Mononuclear cell (primary cell): ENCODE measurements around the gene MAFF. TPM values are rescaled to one million over a fixed set of nuclear protein-coding genes. Genes with fewer than 3 reads are reported as not detected.
"Not testable (repeated sequence)": the region's sequence is repeated elsewhere in the genome, so short reads cannot be mapped to it uniquely, and the experiment has no call there.

Experiments
- H3K27me3 ChIP-seq: 2 replicates; pipeline ENCODE4 v1.6.0; 2011; ENCODE audit warnings: low read length, control low read depth; ENCODE audit not compliant: insufficient read depth
- H3K4me1 ChIP-seq: 2 replicates; pipeline ENCODE4 v1.5.1; 2011; ENCODE audit warnings: mild to moderate bottlenecking, low read length, control low read depth; ENCODE audit not compliant: insufficient read depth
- H3K4me3 ChIP-seq: 2 replicates; pipeline ENCODE4 v1.5.1; 2011; ENCODE audit warnings: mild to moderate bottlenecking, low read length, moderate library complexity
- H3K9me3 ChIP-seq: 2 replicates; pipeline ENCODE4 v1.5.1; 2011; ENCODE audit warnings: low read depth, mild to moderate bottlenecking, control low read depth, low read length
- total RNA-seq: library from RNA; depleted of rRNA; stranded (reverse); fragments of >200 nt; gene quantifications from one replicate; pipeline ENCODE4 v1.2.3, GENCODE V29; 2012

MAFF gene
- total RNA-seq, 1 donor, result 37.3 TPM

DNA sequence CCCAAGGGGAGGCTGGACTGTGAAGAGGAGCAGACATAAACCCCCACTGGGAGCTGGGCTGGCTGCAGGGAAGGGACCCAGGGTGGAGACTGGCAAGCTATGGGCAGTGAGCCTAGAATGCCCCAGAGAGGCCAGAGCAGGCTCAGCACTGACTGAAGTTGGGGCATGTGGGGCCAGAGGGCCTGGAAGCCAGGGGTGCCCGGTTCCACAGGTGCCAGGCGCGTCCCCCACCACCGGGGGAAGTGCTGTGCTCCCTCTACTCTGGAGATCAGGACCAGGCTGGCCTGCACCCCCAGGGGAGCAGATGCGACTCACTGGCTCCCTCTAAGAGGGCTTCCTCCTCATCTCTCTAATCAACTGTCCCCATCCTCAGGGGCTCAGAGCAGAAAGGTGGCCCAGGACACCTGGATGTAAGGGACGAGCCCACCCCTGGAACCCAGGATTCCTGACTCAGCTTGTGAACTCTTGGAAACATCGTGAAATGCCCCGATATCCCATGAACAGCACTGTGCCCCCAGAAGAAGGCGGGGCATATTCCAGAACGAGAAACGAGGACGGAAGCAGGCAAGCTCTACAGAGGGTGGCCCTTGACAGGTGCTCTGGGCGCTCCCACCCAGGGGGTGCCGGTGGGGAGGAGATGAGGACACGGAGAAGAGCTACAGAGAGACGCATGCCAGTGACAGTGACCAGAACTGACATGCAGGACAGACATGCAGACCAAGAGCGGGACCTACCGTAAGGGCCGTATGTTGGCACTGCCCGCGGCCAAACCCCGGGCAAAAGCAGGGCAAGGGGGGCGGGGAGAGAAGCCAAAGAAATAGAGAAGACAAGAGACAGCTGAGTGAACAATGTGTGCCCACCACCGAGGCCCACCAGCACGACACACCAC, 20.4 kb downstream of the MAFF start:
- H3K4me1 ChIP-seq, result peaks cover 19% of the 10 kb centered on the region
- no peak overlapping the region for H3K4me3 ChIP-seq
- H3K9me3 ChIP-seq, result no peaks in the 10 kb centered on the region
- H3K27me3 ChIP-seq, result no peaks in the 10 kb centered on the region

DNA sequence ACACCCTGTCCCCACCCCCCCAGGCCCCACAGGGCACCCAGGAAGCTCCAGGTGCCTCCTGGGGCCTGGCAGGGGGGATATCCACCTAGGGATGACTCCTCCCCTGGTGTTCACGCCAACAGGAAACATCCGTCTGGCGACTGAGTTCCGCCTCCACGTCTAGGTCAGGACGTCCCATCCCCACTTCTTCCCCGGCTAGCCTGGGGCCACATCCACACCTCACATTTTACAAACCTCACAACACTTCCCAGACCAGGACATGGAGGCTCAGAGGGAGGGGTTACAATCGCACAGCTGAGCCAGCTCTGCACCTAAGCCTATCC, 21.0 kb downstream of the MAFF start:
- no peaks in the 10 kb centered on the region for H3K27me3 ChIP-seq
- H3K9me3 ChIP-seq, result no peaks in the 10 kb centered on the region
- no peak overlapping the region for H3K4me3 ChIP-seq
- H3K4me1 ChIP-seq, result peaks cover 19% of the 10 kb centered on the region

DNA sequence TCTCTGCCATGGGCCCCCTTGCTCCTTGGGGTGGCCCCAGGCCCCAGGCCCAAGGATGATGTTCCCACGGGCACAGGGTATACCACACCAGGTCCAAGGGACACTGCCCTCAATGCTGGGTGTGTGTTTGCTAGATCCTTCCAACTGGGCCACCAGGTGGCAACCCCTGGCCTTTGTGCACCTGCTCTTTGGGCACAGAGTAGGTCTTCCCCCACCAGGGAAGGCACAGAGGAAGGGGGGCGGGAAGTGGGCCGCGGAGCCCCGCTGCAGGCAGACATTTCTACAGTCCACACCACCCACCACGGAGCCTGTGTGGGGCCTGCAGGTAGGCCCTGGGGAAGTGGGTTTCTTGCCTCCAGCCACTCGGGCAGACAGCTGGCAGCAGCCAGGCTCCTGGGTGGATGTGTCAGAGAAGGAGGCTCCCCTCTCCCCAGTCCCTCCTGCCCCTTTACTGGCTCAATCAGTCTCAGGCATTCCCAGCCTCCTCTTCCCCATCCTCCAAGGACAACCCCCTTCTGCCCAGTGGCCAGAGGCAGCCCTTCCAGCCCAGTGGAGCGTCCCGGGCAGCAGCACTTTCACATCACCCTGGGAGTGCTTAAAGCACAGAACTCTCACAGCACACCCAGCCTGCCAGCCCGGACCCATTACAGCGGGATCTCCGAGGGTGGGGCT, 21.6 kb downstream of the MAFF start:
- no peak overlapping the region for H3K4me3 ChIP-seq
- peaks cover 18% of the 10 kb centered on the region for H3K4me1 ChIP-seq
- H3K27me3 ChIP-seq, result no peaks in the 10 kb centered on the region
- H3K9me3 ChIP-seq, result no peaks in the 10 kb centered on the region

DNA sequence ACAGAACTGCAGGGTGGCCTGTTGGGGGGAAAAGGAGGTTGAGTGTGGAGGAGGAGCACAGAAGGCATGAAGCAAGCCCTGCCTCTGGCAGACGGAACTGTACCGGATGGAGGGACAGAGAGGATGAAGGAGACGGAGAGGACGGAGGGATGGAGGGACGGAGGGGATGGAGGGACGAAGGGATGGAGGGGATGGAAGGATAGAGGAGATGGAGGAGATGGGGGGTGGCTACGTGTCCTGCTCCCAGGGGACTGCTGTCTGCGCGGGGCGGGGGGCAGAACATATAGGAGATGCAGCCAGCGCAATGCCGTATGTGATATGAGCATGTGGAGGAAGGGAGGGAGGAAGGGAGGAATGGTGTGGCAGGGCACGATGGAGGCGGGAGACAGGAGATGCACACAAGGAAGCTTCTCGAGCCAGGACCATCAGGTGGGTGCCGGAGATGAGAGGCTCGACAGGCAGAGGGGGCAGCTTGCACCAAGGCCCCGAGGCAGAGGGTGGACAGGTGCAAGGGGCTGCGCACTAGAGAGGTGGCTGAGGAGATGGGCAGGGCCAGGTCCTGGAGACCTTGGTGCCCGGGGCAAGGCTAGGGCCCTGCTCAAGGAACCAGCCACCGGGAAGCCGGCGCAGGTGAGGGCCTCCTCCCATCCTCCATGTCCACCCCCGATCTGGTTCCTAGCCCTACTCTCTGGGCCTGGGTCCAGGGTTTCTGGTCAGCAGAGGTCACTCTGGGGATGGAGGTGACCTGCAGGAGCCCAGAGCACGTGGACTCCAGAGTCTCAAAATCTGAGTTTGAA, 25.3 kb downstream of the MAFF start:
- H3K4me3 ChIP-seq, result no peak overlapping the region
- H3K27me3 ChIP-seq, result no peaks in the 10 kb centered on the region
- H3K9me3 ChIP-seq, result no peaks in the 10 kb centered on the region
- peaks cover 22% of the 10 kb centered on the region for H3K4me1 ChIP-seq

DNA sequence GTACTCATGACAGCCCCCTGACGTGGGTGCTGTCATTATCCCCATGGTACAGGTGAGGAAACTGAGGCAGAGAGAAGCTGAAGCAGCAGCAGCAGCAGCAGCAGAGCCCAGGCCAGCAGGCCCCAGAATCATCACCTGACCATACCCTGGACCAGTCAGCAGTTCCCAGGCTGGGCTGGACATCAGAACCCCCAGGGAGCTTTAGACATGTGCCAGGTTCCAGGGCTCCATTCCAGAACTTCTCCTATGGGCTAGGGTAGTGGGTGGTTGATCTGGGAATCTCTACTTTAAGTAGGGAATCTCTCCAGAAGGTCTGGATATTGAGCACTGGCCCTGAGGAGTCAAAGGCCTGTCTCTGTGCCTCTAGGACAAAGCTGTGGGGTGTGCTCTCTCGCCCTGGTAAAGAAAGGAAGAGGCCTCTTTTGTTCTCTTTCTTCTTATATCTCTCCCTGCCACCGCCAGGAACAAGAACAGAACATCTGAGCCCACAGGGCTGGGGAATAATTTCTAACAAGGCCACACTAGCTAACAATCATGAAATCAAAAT, 26.6 kb downstream of the MAFF start:
- no peaks in the 10 kb centered on the region for H3K27me3 ChIP-seq

DNA sequence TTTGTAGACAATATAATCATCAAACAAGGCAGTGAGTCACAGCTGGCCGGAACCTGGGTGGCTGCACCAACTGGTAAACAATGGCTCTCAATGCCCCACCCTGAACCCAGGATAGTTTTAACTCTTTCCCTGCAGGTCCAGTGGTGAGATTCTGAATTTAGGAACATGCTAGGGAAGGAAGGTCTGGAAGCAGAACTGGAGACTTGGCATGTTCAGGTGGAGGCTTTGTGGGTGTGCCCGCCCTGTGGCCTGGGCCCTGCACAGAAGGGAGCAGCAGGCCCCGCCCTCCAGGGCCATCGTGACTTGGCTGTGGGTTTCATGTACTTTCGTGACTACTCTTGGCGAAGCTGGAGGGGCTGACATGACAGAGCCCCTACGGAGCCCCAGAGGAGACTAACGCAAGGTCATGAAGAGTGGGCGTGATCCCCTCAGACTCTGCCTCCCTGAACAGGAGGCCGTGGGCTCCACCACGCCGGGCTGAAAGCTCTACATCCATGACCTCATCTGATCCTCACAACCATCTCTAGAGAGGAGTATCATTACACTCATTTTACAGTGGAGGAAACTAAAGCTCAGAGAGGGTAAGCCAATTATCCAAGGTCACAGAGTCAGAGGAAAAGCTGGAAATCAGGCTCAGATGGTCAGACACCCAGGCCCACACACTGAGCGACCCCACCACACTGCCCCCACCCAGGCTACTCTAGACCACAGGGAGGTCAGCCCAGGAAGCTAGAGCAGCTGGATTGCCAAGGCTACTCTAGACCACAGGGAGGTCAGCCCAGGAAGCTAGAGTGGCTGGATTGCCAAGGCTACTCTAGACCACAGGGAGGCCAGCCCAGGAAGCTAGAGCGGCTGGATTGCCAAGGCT, 27.3 kb downstream of the MAFF start:
- Histone ChIP-seq H3K4me1 (peaks cover 22% of the 10 kb centered on the region), H3K4me3 (no peak overlapping the region), H3K9me3 (no peaks in the 10 kb centered on the region), H3K27me3 (no peaks in the 10 kb centered on the region)

More for the DNA sequence above, 26.6 kb downstream of the MAFF start:
- Histone ChIP-seq H3K4me3 (no peak overlapping the region), H3K9me3 (no peaks in the 10 kb centered on the region), H3K4me1 (peaks cover 22% of the 10 kb centered on the region)

DNA sequence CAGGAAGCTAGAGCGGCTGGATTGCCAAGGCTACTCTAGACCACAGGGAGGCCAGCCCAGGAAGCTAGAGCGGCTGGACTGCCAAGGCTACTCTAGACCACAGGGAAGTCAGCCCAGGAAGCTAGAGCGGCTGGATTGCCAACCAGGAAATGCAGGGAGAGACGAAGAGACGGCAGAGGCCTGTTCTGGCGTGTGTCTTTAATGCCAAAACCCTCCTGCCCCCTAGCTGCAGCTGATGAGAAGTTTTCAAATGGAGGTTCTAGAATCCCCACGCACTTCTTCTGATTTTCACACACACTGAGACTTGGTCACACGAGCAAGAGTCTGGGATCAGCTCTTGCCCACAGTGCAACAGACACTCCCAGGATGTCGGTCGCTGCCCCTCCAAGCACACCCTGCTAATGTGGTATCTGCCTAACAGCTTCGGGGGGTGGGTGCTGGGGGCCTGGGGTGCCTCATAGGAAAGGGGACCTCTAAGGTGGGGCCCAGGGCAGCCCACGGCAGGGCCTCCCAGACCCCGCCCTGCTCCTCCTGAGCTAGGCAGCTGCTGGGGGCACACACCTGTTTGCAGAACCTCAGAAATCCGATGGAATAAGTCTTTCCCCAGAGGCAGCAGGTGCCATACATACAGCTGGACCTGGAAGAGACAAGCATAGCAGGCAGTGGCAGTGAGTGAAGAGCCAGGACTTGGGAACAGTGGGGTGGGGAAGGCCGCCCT, 28.5 kb downstream of the MAFF start:
- Histone ChIP-seq H3K9me3 (no peaks in the 10 kb centered on the region), H3K4me3 (no peak overlapping the region)

DNA sequence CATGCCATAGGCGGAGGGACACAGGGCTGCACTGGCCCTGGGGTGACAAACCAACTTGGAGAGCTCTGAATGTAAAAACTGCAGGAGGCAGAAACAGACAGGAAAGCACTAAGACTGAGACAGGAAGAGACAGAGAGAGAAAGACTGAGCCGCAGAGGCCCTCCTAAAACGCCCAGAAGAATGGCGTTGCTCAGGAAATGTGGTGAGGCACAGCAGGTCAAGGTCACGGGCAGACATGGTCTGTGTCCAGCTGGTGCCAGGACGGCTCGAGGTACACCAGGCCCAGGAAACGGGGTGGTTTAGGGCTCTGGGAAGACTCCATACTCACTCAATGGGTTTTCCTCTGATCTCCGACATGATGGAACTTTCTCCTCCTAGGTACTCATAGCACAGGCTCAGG, 29.1 kb downstream of the MAFF start:
- no peak overlapping the region for H3K4me3 ChIP-seq
- peaks cover 22% of the 10 kb centered on the region for H3K4me1 ChIP-seq
- no peaks in the 10 kb centered on the region for H3K27me3 ChIP-seq
- no peaks in the 10 kb centered on the region for H3K9me3 ChIP-seq

More for the DNA sequence above, 28.5 kb downstream of the MAFF start:
- Histone ChIP-seq H3K27me3 (no peaks in the 10 kb centered on the region), H3K4me1 (peaks cover 22% of the 10 kb centered on the region)

DNA sequence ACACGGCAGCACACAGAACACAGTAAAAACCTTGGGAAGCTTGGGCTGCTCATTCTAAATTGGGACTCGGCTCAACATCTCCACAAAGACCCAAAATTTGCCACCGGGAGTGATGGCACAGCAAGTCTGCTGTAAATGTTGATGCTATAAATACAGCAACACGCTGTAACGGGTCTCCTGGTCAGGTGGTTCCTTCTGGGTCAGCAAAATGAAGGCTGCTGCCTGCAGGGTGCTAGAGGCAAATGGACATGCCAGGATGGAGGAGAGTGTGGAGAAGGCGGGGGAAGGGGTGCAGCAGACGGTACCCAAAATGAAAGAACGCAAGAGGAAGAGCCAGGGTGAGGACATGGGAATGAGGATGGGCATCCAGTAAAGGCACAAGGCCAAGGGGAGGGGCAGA, 30.4 kb downstream of the MAFF start:
- H3K9me3 ChIP-seq, result no peaks in the 10 kb centered on the region
- H3K27me3 ChIP-seq, result no peaks in the 10 kb centered on the region
- H3K4me3 ChIP-seq, result no peak overlapping the region
- peaks cover 22% of the 10 kb centered on the region for H3K4me1 ChIP-seq

DNA sequence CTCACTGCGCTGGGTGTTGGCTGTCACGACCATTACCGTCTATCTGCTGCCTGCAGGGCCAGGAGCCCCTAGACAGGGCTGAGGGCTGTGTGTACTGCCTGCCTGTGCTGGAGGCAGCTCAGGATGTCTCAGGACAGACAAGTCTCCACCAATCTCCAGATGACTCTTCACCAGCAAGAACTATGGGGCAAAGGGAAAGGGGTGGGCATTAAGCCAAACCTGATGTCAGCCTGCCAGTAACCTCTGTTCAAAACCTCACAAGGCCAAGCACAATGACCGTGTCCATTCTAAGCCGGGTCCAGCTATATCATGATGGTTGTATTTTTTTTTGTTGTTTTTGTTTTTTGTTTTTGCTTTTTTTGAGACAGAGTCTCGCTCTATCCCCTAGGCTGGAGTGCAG, 31.6 kb downstream of the MAFF start:
- H3K27me3 ChIP-seq, result no peaks in the 10 kb centered on the region
- H3K4me1 ChIP-seq, result peaks cover 20% of the 10 kb centered on the region
- no peaks in the 10 kb centered on the region for H3K9me3 ChIP-seq
- no peak overlapping the region for H3K4me3 ChIP-seq

DNA sequence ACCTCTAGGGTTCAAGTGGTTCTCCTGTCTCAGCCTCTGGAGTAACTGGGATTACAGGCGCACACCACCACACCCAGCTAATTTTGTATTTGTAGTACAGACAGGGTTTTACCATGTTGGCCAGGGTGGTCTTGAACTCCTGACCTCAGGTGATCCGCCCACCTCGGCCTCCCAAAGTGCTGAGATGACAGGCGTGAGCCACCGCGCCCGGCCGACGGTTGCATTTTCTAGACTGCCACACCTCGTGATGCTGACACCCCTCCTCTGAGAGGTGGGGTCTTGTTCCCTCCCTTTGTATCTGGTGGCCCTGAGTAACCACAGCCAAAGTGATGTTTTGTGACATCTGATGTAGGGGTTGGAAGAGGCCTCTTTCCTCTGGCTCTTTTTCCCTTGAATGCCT, 32.1 kb downstream of the MAFF start:
- not testable (repeated sequence) for H3K27me3 ChIP-seq, H3K9me3 ChIP-seq, H3K4me3 ChIP-seq
- H3K4me1 ChIP-seq, result peaks cover 16% of the 10 kb centered on the region

DNA sequence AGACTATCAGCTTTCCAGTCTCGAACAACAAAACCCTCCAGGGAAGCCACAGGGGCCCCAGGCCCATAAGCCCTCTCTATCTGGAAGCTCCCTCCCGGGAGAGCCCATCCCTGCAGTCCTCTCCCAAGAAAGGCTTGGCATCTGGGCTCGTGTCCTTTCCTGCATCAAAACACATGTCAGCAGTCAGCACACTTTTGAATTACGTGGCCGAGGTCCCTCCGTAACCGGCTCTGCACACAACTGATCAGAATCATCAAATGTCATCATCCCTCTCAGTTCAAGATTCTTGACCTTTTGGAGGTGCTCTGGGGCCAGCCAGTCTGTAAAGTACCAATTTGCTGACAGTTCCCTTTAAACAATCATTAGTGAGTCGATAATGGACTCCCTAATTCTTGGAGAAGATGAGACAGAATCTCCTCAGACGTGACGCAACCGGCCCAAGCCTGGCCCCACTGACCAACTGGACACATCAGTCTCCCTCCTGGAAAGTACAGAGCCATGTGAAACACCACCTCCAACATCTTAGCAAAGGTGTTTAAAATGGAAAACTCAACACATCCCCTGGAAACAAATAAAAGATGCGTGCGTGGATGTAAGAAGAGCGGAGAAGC, 33.6 kb downstream of the MAFF start:
- Histone ChIP-seq H3K27me3 (no peaks in the 10 kb centered on the region), H3K4me1 (peaks cover 5% of the 10 kb centered on the region), H3K9me3 (no peaks in the 10 kb centered on the region), H3K4me3 (no peak overlapping the region)

DNA sequence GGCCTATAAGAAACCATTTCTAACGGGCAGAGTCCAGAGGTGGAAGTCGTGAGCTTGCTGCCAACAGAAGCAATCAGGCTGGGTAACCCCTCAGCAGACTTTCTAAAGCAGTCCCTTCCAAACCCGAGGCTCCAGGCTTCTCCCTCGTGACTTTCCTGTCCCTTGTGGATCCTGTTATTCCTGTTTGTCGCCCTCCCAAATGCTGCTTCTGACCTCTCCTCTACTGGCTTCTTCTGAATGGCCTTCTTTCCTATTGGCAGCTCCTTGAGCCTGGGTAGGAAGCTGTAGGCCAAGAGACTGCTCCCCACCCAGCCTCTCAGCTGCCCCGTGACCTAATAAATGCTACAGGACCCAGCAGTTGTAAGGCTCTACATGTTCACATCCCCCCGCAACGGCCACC, 35.0 kb downstream of the MAFF start:
- Histone ChIP-seq H3K27me3 (no peaks in the 10 kb centered on the region), H3K4me1 (no peaks in the 10 kb centered on the region), H3K9me3 (no peaks in the 10 kb centered on the region), H3K4me3 (no peak overlapping the region)
